Measurements from ENCODE around the gene NUP210. TPM values are rescaled to one million over a fixed set of nuclear protein-coding genes. Genes with fewer than 3 reads are reported as not detected.

The NUP210 gene
- polyA plus RNA-seq, 2 donors: 5.7 to 5.9 TPM

DNA sequence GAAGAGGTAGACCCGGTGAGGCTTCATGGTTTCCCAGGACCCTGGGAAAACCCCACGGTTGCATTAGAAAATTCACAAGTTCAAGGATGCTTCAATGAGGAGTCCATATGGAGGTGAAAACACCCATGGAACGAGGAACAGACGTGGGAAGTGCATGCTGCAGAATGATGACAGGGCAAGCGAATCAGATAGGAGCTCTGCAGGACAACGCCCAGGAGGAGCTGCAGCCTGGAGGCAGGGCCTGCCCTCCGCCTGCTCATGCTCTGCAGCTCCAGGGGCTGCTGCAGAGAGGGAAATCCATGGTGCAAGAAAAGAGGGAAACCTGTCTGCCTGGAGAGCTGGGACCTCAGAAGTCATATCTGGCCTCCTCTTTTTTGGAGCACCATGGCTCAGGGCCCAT is 61.5 kb downstream of the NUP210 start:
- no peaks in the 10 kb centered on the region for H3K9me3 ChIP-seq (ENCODE audit: control insufficient read depth in 2 of 2, insufficient read depth in 1 of 2, low read depth in 1 of 2, low read length in 1 of 2)
- no peaks in the 10 kb centered on the region for H3K27me3 ChIP-seq (ENCODE audit: control insufficient read depth in 1 of 2, insufficient read depth in 2 of 2, low read length in 2 of 2)
- H3K4me1 ChIP-seq (ENCODE audit: control insufficient read depth in 2 of 2, insufficient read depth in 2 of 2, low read length in 1 of 2): no peaks in the 10 kb centered on the region
- no peak overlapping the region for H3K4me3 ChIP-seq (ENCODE audit: low read depth in 1 of 2, low read length in 2 of 2)
- H3K36me3 ChIP-seq (ENCODE audit: control insufficient read depth in 2 of 2, insufficient read depth in 2 of 2, low read length in 1 of 2): peaks cover 0 to 31% of the 10 kb centered on the region in 2 donors
- 88 to 91% methylated on average over 7 of the region's 7 CpGs for WGBS, 2 donors
- no peak overlapping the region for H3K27ac ChIP-seq (ENCODE audit: low read depth in 2 of 2, low read length in 1 of 2)

GRCh38 chr3:13358051-13358450 is 62.1 kb downstream of the NUP210 start:
- 90 to 94% methylated on average over 18 of the region's 18 CpGs for WGBS, 2 donors
- H3K9me3 ChIP-seq (ENCODE audit: control insufficient read depth in 2 of 2, insufficient read depth in 1 of 2, low read depth in 1 of 2, low read length in 1 of 2): no peaks in the 10 kb centered on the region
- no peaks in the 10 kb centered on the region for H3K27me3 ChIP-seq (ENCODE audit: control insufficient read depth in 1 of 2, insufficient read depth in 2 of 2, low read length in 2 of 2)
- no peak overlapping the region for H3K27ac ChIP-seq (ENCODE audit: low read depth in 2 of 2, low read length in 1 of 2)
- H3K4me1 ChIP-seq (ENCODE audit: control insufficient read depth in 2 of 2, insufficient read depth in 2 of 2, low read length in 1 of 2): no peaks in the 10 kb centered on the region
- no peak overlapping the region for H3K4me3 ChIP-seq (ENCODE audit: low read depth in 1 of 2, low read length in 2 of 2)
- peaks cover 0 to 36% of the 10 kb centered on the region in 2 donors for H3K36me3 ChIP-seq (ENCODE audit: control insufficient read depth in 2 of 2, insufficient read depth in 2 of 2, low read length in 1 of 2)

- no peaks in the 10 kb centered on the region for H3K9me3 ChIP-seq (ENCODE audit: control insufficient read depth in 2 of 2, insufficient read depth in 1 of 2, low read depth in 1 of 2, low read length in 1 of 2)
- H3K27ac ChIP-seq (ENCODE audit: low read depth in 2 of 2, low read length in 1 of 2): no peak overlapping the region
- H3K27me3 ChIP-seq (ENCODE audit: control insufficient read depth in 1 of 2, insufficient read depth in 2 of 2, low read length in 2 of 2): no peaks in the 10 kb centered on the region
- no peak overlapping the region for H3K4me3 ChIP-seq (ENCODE audit: low read depth in 1 of 2, low read length in 2 of 2)
- H3K4me1 ChIP-seq (ENCODE audit: control insufficient read depth in 2 of 2, insufficient read depth in 2 of 2, low read length in 1 of 2): no peaks in the 10 kb centered on the region
- 91 to 95% methylated on average over 11 of the region's 11 CpGs for WGBS, 2 donors
- peaks cover 0 to 40% of the 10 kb centered on the region in 2 donors for H3K36me3 ChIP-seq (ENCODE audit: control insufficient read depth in 2 of 2, insufficient read depth in 2 of 2, low read length in 1 of 2)
Observed at GRCh38 chr3:13357074-13357473, 63.0 kb downstream of the NUP210 start.

DNA sequence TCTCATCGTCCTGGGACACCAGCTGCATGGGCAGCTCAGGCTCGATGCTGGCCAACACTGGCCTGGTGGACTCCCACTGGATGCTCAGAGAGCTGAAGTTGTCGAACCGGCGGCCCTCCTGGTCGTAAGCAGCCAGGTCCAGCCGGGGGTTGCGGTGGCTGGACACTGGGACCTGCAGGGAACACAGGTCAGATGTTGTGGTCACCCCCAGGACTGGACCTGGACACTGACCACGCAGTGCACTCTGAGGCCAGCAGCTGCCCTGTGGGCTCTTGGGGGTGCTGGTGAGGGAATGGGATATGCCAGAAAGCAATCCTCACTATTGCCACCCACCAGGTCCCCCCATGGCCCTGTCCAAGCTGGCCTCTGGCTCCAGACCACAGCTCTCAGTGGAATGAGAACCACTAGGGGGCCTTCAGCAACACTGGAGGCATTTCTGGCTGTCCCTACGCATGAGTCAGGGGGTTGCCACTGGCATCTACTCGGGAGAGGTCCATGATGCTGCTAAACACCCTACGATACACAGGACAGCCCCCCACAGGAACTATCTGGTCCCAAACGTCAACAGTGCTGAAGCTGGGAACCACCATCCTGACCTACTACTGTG is 66.1 kb downstream of the NUP210 start:
- Histone ChIP-seq H3K27me3 (ENCODE audit: control insufficient read depth in 1 of 2, insufficient read depth in 2 of 2, low read length in 2 of 2) (no peaks in the 10 kb centered on the region), H3K36me3 (ENCODE audit: control insufficient read depth in 2 of 2, insufficient read depth in 2 of 2, low read length in 1 of 2) (peaks cover 0 to 33% of the 10 kb centered on the region in 2 donors), H3K4me1 (ENCODE audit: control insufficient read depth in 2 of 2, insufficient read depth in 2 of 2, low read length in 1 of 2) (no peaks in the 10 kb centered on the region), H3K4me3 (ENCODE audit: low read depth in 1 of 2, low read length in 2 of 2) (no peak overlapping the region), H3K9me3 (ENCODE audit: control insufficient read depth in 2 of 2, insufficient read depth in 1 of 2, low read depth in 1 of 2, low read length in 1 of 2) (no peaks in the 10 kb centered on the region), H3K27ac (ENCODE audit: low read depth in 2 of 2, low read length in 1 of 2) (no peak overlapping the region)
- 84 to 90% methylated on average over 13 of the region's 13 CpGs for WGBS, 2 donors

GRCh38 chr3:13353506-13353905 is 66.6 kb downstream of the NUP210 start:
- H3K27ac ChIP-seq (ENCODE audit: low read depth in 2 of 2, low read length in 1 of 2): no peak overlapping the region
- no peaks in the 10 kb centered on the region for H3K9me3 ChIP-seq (ENCODE audit: control insufficient read depth in 2 of 2, insufficient read depth in 1 of 2, low read depth in 1 of 2, low read length in 1 of 2)
- peaks cover 0 to 33% of the 10 kb centered on the region in 2 donors for H3K36me3 ChIP-seq (ENCODE audit: control insufficient read depth in 2 of 2, insufficient read depth in 2 of 2, low read length in 1 of 2)
- no peaks in the 10 kb centered on the region for H3K4me1 ChIP-seq (ENCODE audit: control insufficient read depth in 2 of 2, insufficient read depth in 2 of 2, low read length in 1 of 2)
- H3K27me3 ChIP-seq (ENCODE audit: control insufficient read depth in 1 of 2, insufficient read depth in 2 of 2, low read length in 2 of 2): no peaks in the 10 kb centered on the region
- WGBS, 2 donors: 81 to 82% methylated on average over 5 of the region's 5 CpGs
- no peak overlapping the region for H3K4me3 ChIP-seq (ENCODE audit: low read depth in 1 of 2, low read length in 2 of 2)

- no peak overlapping the region for H3K27ac ChIP-seq (ENCODE audit: low read depth in 2 of 2, low read length in 1 of 2)
- H3K36me3 ChIP-seq (ENCODE audit: control insufficient read depth in 2 of 2, insufficient read depth in 2 of 2, low read length in 1 of 2): peaks cover 0 to 27% of the 10 kb centered on the region in 2 donors
- H3K4me1 ChIP-seq (ENCODE audit: control insufficient read depth in 2 of 2, insufficient read depth in 2 of 2, low read length in 1 of 2): no peaks in the 10 kb centered on the region
- H3K27me3 ChIP-seq (ENCODE audit: control insufficient read depth in 1 of 2, insufficient read depth in 2 of 2, low read length in 2 of 2): no peaks in the 10 kb centered on the region
- H3K4me3 ChIP-seq (ENCODE audit: low read depth in 1 of 2, low read length in 2 of 2): no peak overlapping the region
- H3K9me3 ChIP-seq (ENCODE audit: control insufficient read depth in 2 of 2, insufficient read depth in 1 of 2, low read depth in 1 of 2, low read length in 1 of 2): no peaks in the 10 kb centered on the region
- WGBS, 2 donors: 64 to 71% methylated on average over 7 of the region's 7 CpGs
Observed at GRCh38 chr3:13352621-13353131, 67.4 kb downstream of the NUP210 start.

DNA sequence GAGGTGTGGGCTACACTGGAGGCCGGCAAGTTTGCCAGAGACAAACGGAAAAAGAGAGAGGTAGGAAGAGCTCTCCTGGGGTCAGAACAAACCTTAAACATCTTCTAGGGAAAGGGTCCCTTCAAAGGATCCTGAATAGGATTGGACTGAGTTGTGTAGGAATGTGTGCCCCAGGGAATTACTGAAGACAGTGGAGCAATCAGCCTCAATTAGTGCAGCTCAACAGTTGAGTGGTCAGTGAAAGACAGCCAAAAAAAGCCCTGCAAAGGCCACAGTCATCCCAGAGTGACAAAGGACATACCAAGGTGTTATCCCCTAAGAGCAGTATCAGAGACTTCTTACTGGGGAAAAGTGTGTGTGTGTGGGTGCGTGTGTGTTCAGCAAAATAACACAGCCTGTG is 70.3 kb downstream of the NUP210 start:
- Histone ChIP-seq H3K27ac (ENCODE audit: low read depth in 2 of 2, low read length in 1 of 2) (no peak overlapping the region), H3K4me1 (ENCODE audit: control insufficient read depth in 2 of 2, insufficient read depth in 2 of 2, low read length in 1 of 2) (peaks cover 0 to 7% of the 10 kb centered on the region in 2 donors), H3K36me3 (ENCODE audit: control insufficient read depth in 2 of 2, insufficient read depth in 2 of 2, low read length in 1 of 2) (peaks cover 0 to 18% of the 10 kb centered on the region in 2 donors), H3K9me3 (ENCODE audit: control insufficient read depth in 2 of 2, insufficient read depth in 1 of 2, low read depth in 1 of 2, low read length in 1 of 2) (no peaks in the 10 kb centered on the region), H3K27me3 (ENCODE audit: control insufficient read depth in 1 of 2, insufficient read depth in 2 of 2, low read length in 2 of 2) (no peaks in the 10 kb centered on the region), H3K4me3 (ENCODE audit: low read depth in 1 of 2, low read length in 2 of 2) (no peak overlapping the region)
- 86 to 90% methylated on average over 3 of the region's 3 CpGs for WGBS, 2 donors

GRCh38 chr3:13348661-13349396 is 71.3 kb downstream of the NUP210 start:
- 64 to 68% methylated on average over 13 of the region's 13 CpGs for WGBS, 2 donors
- no peaks in the 10 kb centered on the region for H3K27me3 ChIP-seq (ENCODE audit: control insufficient read depth in 1 of 2, insufficient read depth in 2 of 2, low read length in 2 of 2)
- peaks cover 0 to 18% of the 10 kb centered on the region in 2 donors for H3K36me3 ChIP-seq (ENCODE audit: control insufficient read depth in 2 of 2, insufficient read depth in 2 of 2, low read length in 1 of 2)
- no peak overlapping the region for H3K4me3 ChIP-seq (ENCODE audit: low read depth in 1 of 2, low read length in 2 of 2)
- H3K9me3 ChIP-seq (ENCODE audit: control insufficient read depth in 2 of 2, insufficient read depth in 1 of 2, low read depth in 1 of 2, low read length in 1 of 2): no peaks in the 10 kb centered on the region
- peaks cover 0 to 7% of the 10 kb centered on the region in 2 donors for H3K4me1 ChIP-seq (ENCODE audit: control insufficient read depth in 2 of 2, insufficient read depth in 2 of 2, low read length in 1 of 2)
- H3K27ac ChIP-seq (ENCODE audit: low read depth in 2 of 2, low read length in 1 of 2): no peak overlapping the region

DNA sequence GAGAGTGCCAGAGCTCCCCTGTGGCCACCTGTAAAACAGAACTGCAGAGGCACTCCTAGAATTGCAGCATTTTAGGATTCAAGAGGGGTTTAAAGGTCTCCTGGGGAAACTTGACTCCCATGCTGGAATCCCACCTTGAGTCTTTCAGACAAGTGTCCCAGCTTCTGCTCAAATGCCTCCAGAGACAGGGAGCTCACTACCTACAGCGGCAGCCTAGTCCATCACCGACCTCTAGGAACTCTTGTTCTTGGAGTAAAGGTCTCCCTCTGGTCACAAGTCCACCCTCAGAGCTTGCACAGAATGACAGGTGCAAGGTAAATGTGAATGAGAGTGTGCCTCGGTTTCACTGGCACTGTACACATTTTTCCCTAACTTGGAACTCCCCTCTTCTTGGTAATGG is 72.0 kb downstream of the NUP210 start:
- Histone ChIP-seq H3K27ac (ENCODE audit: low read depth in 2 of 2, low read length in 1 of 2) (no peak overlapping the region), H3K4me1 (ENCODE audit: control insufficient read depth in 2 of 2, insufficient read depth in 2 of 2, low read length in 1 of 2) (peaks cover 0 to 7% of the 10 kb centered on the region in 2 donors), H3K4me3 (ENCODE audit: low read depth in 1 of 2, low read length in 2 of 2) (no peak overlapping the region), H3K36me3 (ENCODE audit: control insufficient read depth in 2 of 2, insufficient read depth in 2 of 2, low read length in 1 of 2) (peaks cover 0 to 12% of the 10 kb centered on the region in 2 donors), H3K27me3 (ENCODE audit: control insufficient read depth in 1 of 2, insufficient read depth in 2 of 2, low read length in 2 of 2) (no peaks in the 10 kb centered on the region), H3K9me3 (ENCODE audit: control insufficient read depth in 2 of 2, insufficient read depth in 1 of 2, low read depth in 1 of 2, low read length in 1 of 2) (no peaks in the 10 kb centered on the region)
- WGBS, 2 donors: 78 to 86% methylated on average over 3 of the region's 3 CpGs
